DND-41 (cell line): ENCODE results near the gene SEMA7A.

ENCODE experiments used
- ATAC-seq: fragments of 200-7000 bp; cut with Tn5 transposase; 3 replicates; pipeline ENCODE4 v1.9.1; 2021; ENCODE audit warnings: low read depth; ENCODE audit not compliant: insufficient read depth
- DNase-seq: peaks from one replicate; pipeline ENCODE4 v3.0.0-alpha.2; 2020
- H2AFZ ChIP-seq: 2 replicates; pipeline ENCODE4 v1.6.0; 2012; ENCODE audit warnings: low read depth, low read length
- H3K27ac ChIP-seq: 2 replicates; pipeline ENCODE4 v1.5.1; 2012; ENCODE audit warnings: low read length, inconsistent platforms
- H3K27me3 ChIP-seq: fragments of 200-600 bp; sonication (generic); 2 replicates; pipeline ENCODE4 v1.6.0; 2012; ENCODE audit warnings: low read length, mild to moderate bottlenecking, inconsistent platforms; ENCODE audit not compliant: insufficient read depth, poor library complexity
- H3K36me3 ChIP-seq: 2 replicates; pipeline ENCODE4 v1.5.1; 2012; ENCODE audit warnings: low read length, inconsistent platforms; ENCODE audit not compliant: insufficient read depth
- H3K4me1 ChIP-seq: 2 replicates; pipeline ENCODE4 v1.5.1; 2012; ENCODE audit warnings: mild to moderate bottlenecking, low read length; ENCODE audit not compliant: insufficient read depth
- H3K4me2 ChIP-seq: 2 replicates; pipeline ENCODE4 v1.6.0; 2012; ENCODE audit warnings: mild to moderate bottlenecking, moderate library complexity, low read length, inconsistent platforms; ENCODE audit not compliant: insufficient read depth
- H3K4me3 ChIP-seq, 2 experiments: fragments of 200-600 bp in 1 of 2; shearing (Covaris generic) in 1 of 2; 2 replicates each; pipeline ENCODE4 v1.5.1; 2012 to 2016; ENCODE audit warnings: inconsistent platforms in 2 of 2, low read length in 2 of 2, mild to moderate bottlenecking in 2 of 2, low read depth in 1 of 2, moderate library complexity in 1 of 2
- H3K79me2 ChIP-seq: 2 replicates; pipeline ENCODE4 v1.6.0; 2012; ENCODE audit warnings: low read length, inconsistent platforms; ENCODE audit not compliant: insufficient read depth
- H3K9ac ChIP-seq: 2 replicates; pipeline ENCODE4 v1.6.0; 2012; ENCODE audit warnings: low read depth, mild to moderate bottlenecking, inconsistent platforms, low read length, moderate library complexity
- H3K9me3 ChIP-seq: 2 replicates; pipeline ENCODE4 v1.5.1; 2012; ENCODE audit warnings: low read length, moderate library complexity, mild to moderate bottlenecking, inconsistent platforms; ENCODE audit not compliant: insufficient read depth, severe bottlenecking
- H4K20me1 ChIP-seq: 2 replicates; pipeline ENCODE4 v1.6.0; 2012; ENCODE audit warnings: low read length; ENCODE audit not compliant: insufficient read depth
- EZH2 ChIP-seq: IDR thresholded peaks from 3 replicates; pipeline ENCODE4 v1.6.1; 2012; ENCODE audit warnings: borderline replicate concordance, low read depth, mild to moderate bottlenecking, moderate library complexity, low read length, inconsistent platforms; ENCODE audit not compliant: severe bottlenecking
- TF ChIP-seq, protein P1 (sequence below): IDR thresholded peaks from 2 replicates; pipeline ENCODE4 v1.5.1; 2012; ENCODE audit warnings: borderline replicate concordance, low read length, moderate library complexity, mild to moderate bottlenecking; ENCODE audit not compliant: poor library complexity, severe bottlenecking; ENCODE audit errors: extremely low read depth

Gene SEMA7A

DNA sequence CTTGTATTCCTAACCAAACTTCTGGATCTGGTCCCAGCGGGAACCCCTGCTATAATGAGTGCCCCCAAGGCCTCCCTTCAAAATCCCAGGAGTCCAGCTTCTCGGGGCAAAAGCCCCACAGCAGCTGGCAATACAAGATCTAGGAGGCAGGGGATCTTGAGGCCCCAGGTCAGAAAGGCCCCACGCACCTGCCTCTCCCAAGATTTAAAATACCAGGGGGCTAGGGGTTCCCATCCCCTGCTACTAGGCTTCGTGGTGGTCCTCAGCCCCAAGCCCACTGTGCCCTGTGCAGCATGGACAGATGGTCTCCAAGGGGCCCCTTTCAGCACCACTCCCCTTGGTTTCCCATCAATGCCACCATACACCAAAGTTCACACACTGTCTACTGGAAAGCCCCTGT lies 50.5 kb downstream of the SEMA7A start:
- DNase-seq = no peak
- Histone ChIP-seq H3K4me3 (no peak overlapping the region), H3K27ac (0 out of 2 replicates have a peak overlapping the region, but pooled peaks have one; percentile 8), H3K36me3 (no peaks in the 10 kb centered on the region), H3K79me2 (no peaks in the 10 kb centered on the region), H4K20me1 (no peaks in the 10 kb centered on the region), H3K9me3 (no peaks in the 10 kb centered on the region), H3K4me1 (peaks cover 25% of the 10 kb centered on the region), H2AFZ (no peak overlapping the region), H3K4me2 (no peak overlapping the region), H3K27me3 (no peaks in the 10 kb centered on the region), H3K9ac (no peak overlapping the region)
- no peak for TF ChIP-seq EZH2
- TF ChIP-seq, protein P1, sequence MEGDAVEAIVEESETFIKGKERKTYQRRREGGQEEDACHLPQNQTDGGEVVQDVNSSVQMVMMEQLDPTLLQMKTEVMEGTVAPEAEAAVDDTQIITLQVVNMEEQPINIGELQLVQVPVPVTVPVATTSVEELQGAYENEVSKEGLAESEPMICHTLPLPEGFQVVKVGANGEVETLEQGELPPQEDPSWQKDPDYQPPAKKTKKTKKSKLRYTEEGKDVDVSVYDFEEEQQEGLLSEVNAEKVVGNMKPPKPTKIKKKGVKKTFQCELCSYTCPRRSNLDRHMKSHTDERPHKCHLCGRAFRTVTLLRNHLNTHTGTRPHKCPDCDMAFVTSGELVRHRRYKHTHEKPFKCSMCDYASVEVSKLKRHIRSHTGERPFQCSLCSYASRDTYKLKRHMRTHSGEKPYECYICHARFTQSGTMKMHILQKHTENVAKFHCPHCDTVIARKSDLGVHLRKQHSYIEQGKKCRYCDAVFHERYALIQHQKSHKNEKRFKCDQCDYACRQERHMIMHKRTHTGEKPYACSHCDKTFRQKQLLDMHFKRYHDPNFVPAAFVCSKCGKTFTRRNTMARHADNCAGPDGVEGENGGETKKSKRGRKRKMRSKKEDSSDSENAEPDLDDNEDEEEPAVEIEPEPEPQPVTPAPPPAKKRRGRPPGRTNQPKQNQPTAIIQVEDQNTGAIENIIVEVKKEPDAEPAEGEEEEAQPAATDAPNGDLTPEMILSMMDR = no peak
- no peak for ATAC-seq

GRCh38 chr15:74382004-74382816 lies 51.5 kb downstream of the SEMA7A start:
- no peaks in the 10 kb centered on the region for H3K9me3 ChIP-seq
- TF ChIP-seq EZH2 = no peak
- TF ChIP-seq, protein P1 = peak; percentile 94
- 0 out of 2 replicates have a peak overlapping the region, but pooled peaks have one; percentile 27 for H3K27ac ChIP-seq
- H3K4me3 ChIP-seq = no peak overlapping the region
- H3K9ac ChIP-seq = no peak overlapping the region
- H3K27me3 ChIP-seq = no peaks in the 10 kb centered on the region
- H4K20me1 ChIP-seq = no peaks in the 10 kb centered on the region
- no peak overlapping the region for H3K4me2 ChIP-seq
- DNase-seq = peak; percentile 79
- H3K36me3 ChIP-seq = no peaks in the 10 kb centered on the region
- no peaks in the 10 kb centered on the region for H3K79me2 ChIP-seq
- H2AFZ ChIP-seq = no peak overlapping the region; the same call in 1 of the 2 replicates
- ATAC-seq = peak; percentile 82
- peaks cover 24% of the 10 kb centered on the region for H3K4me1 ChIP-seq

DNA sequence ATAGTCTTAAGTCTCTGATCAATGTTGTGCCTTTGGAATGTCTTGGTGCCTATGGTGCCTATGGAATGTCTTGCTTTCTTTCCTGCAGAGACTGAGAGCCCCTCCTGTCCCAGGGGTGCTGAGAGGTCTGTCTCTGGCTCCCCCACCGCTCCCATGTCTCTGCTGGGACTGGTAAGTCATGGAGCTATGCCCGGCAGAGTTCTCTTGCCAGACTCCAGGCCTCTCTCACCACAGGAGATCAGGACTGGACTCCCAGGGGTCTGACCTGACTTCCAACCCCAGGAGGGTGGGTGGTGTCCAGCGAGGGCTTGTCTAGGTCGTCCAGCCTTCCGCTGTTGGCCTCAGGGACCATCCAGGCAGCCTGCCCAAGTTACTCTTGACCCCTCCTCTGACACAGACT lies 52.3 kb downstream of the SEMA7A start:
- Histone ChIP-seq H3K27me3 (no peaks in the 10 kb centered on the region), H3K27ac (no peak overlapping the region), H3K36me3 (no peaks in the 10 kb centered on the region), H3K4me2 (no peak overlapping the region), H3K4me3 (no peak overlapping the region), H4K20me1 (no peaks in the 10 kb centered on the region), H3K4me1 (peaks cover 19% of the 10 kb centered on the region), H3K9me3 (no peaks in the 10 kb centered on the region), H3K9ac (no peak overlapping the region), H3K79me2 (no peaks in the 10 kb centered on the region), H2AFZ (no peak overlapping the region)
- DNase-seq (no peak), ATAC-seq (no peak)
- TF ChIP-seq, protein P1 = no peak
- TF ChIP-seq EZH2 = no peak

DNA sequence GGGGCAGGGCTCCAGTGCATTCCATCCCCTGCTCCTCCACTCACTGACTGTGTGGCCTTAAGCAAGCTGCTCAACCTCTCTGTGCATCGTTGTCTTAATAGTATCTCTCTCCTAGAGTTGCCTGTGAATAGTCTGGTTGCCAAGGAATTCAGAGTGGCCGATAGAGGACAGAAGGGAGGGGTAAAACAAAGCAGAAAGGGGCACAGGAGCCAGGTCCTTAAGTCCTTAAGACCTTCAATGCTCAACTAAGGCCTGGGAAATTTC lies 52.6 kb downstream of the SEMA7A start:
- H3K9me3 ChIP-seq = no peaks in the 10 kb centered on the region
- H3K4me3 ChIP-seq = no peak overlapping the region
- DNase-seq (no peak), ATAC-seq (no peak)
- H3K27ac ChIP-seq = no peak overlapping the region
- H3K36me3 ChIP-seq = no peaks in the 10 kb centered on the region
- H3K9ac ChIP-seq = no peak overlapping the region
- no peak overlapping the region for H2AFZ ChIP-seq
- H3K4me1 ChIP-seq = peaks cover 19% of the 10 kb centered on the region
- no peaks in the 10 kb centered on the region for H4K20me1 ChIP-seq
- TF ChIP-seq, protein P1 = no peak
- no peak for TF ChIP-seq EZH2
- no peaks in the 10 kb centered on the region for H3K27me3 ChIP-seq
- no peak overlapping the region for H3K4me2 ChIP-seq
- no peaks in the 10 kb centered on the region for H3K79me2 ChIP-seq
